Stomach (tissue), 4 donors: Measurements from ENCODE around the gene TBC1D8.

Experiments
- CTCF ChIP-seq, 7 experiments: fragments of 450-650 bp in 4 of 7; fragments of 200-600 bp in 3 of 7; sonication (generic) in 3 of 7; IDR thresholded peaks; one replicate each; pipeline ENCODE4 v1.5.1; 2016 to 2019; ENCODE audit warnings: antibody characterized with exemption in 7 of 7, control low read depth in 2 of 7, mild to moderate bottlenecking in 1 of 7
- EP300 ChIP-seq: sonication (generic); formaldehyde crosslinking; IDR thresholded peaks from one replicate; pipeline ENCODE4 v1.6.1; 2017; ENCODE audit warnings: antibody characterized with exemption
- POLR2AphosphoS5 ChIP-seq, 3 donors: sonication (generic); formaldehyde crosslinking; IDR thresholded peaks; one replicate each; pipeline ENCODE4 v1.6.1; 2016; ENCODE audit warnings: antibody characterized with exemption in 3 of 3

DNA sequence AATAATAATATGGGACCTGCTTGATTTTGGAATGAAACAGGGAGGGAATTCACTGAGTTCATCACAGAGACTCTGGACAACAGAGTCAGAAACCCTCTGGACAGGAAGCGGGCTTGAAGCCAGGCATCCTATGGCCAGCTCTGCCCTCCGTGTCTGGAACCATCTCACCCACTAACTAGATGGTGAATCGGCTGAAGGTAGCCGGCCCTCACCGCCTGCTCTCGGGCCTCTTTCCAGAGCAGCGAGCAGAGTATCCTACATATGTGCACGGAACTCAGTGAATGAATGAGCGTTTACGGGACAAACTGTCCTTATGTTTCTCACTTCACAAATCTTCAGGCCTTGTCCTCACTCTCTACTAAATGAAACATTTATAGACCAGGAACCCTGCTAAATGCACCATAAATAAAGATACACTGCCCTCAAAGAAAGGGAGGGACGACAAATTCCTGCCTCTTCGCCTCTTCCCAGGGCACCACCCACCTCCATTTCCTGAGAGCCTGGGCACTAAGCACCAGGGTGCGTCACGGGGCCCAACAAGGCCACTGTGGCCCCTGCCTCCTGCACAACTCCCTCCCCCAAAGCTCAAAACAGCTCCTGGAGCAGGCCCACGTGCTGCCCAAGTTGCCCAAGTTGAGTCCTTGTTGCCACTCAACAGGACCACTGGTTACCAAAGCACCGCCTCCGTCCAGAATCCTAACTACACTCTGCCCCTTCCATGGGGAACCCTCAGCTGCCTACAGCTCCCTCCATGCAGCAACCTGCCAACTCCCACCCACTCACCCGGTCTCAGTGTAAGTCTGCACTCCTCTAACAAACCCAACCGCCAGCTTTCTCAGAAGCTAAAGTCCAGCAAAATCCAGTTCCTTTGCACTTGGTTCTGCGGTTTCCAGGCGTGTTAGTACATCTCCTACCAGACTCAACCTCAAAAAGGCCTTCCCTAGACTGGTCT is 1.7 kb downstream of the TBC1D8 start:
- no peak for TF ChIP-seq POLR2AphosphoS5 (IDR thresholded peaks at IDR 0.05)
- TF ChIP-seq EP300: no peak
- no peak for TF ChIP-seq CTCF (IDR thresholded peaks at IDR 0.05)
